Measurements from ENCODE around the gene PRSS53.

DNA sequence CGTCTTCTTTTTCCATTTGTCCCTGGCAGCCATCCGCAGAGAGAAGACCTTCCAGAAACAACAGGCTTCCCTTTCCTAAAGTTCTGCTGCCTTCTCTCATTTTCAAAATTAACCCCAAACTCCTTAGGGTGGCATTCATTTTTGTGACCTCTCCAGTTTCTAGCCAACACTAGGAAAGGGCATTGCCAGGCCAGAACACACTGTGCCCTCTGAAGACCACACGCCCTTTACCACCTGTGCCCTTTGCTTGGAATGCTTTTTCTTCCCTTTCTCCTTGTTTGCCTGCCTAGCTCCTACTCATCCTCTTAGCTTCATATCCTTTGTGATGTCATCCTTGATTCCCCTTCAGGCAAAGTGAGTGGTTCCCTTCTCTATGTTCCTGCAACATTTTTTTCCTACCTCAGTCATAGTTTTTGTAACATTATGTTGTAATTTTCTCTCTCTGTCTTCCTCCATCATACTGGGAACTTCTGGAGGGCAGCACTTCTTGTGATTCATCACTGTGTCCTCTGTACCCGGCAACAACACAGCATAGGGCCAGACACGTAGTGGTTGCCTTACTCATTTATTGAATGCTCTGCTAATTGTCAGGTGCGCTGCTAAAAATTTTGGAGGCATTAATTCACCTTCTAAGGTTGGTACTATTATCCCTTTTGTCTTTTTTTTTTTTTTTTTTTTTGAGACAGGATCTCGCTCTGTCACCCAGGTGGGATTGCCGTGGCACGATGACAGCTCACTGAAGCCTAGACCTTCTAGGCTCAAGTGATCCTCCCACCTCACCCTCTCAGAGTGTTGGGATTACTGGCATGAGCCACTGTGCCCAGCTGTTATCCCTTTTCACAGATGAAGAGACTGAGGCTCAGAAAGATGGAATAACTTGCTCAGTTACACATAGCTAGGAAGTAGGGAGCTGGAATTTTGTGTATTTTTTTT is 29.7 kb upstream of the PRSS53 start:
- no peak for TF ChIP-seq CTCF (IDR thresholded peaks at IDR 0.05)
- no peak for TF ChIP-seq POLR2A (IDR thresholded peaks at IDR 0.05)
